Stimulated activated CD8-positive, alpha-beta memory T cell treated with anti-CD3 and anti-CD28 coated beads, Interleukin-12 subunit alpha, Interleukin-12 subunit beta, amount 100 ng/mL, for 24 hours (primary cell): ENCODE data around the gene ANKHD1.
"Not testable (repeated sequence)": the region's sequence is repeated elsewhere in the genome, so short reads cannot be mapped to it uniquely, and the experiment has no call there.

Source experiments
- DNase-seq: peaks from one replicate; pipeline ENCODE4 v3.0.0-alpha.2; 2020; ENCODE audit errors: extremely low read depth

Gene ANKHD1

DNA sequence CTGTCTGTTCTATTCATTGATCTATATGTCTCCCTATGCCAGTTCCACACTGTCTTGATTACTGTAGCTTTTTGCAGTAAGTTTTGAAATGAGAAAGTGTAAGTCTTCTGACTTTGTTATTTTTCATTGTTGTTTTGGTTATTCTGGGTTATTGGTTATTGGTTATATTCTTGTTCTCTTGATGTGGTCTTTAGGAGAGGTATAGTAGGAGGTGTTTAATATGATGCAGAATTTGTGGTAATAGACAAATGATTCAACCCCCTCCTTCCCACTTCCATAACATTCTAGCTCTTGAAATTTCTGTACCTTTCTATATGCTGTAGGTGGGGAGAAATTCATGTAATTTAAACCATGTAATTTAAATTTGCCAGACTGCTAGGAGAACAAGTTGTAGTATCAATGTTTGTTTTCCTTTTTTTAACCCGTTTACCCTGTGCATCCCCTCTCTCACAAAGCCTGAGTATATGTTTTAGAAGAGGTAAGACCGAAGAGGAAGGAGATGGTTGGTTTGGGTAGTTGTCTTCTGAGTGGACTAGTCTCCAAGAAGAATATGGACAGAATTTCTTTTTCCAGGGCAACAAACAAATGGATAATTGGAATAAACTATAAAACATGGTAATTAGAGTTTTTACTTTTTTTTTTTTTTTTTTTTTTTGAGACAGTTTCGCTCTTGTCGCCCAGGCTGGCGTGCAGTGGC, 19.2 kb downstream of the ANKHD1 start:
- no peak for DNase-seq

DNA sequence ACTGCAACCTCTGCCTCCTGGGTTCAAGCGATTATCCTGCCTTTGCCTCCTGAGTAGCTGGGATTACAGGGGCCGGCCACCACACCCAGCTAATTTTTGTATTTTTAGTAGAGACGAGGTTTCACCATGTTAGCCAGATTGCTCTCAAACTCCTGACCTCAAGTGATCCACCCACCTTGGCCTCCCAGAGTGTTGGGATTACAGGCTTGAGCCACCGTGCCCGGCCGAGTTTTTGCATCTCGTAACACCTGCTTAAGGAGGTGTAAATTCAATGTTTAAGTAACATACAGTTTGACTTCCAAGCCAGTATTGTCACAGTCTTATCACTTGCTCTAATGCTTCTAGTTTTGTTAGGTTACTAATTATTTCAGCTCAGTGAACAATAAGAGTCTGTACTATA, 19.7 kb downstream of the ANKHD1 start:
- not testable (repeated sequence) for DNase-seq

DNA sequence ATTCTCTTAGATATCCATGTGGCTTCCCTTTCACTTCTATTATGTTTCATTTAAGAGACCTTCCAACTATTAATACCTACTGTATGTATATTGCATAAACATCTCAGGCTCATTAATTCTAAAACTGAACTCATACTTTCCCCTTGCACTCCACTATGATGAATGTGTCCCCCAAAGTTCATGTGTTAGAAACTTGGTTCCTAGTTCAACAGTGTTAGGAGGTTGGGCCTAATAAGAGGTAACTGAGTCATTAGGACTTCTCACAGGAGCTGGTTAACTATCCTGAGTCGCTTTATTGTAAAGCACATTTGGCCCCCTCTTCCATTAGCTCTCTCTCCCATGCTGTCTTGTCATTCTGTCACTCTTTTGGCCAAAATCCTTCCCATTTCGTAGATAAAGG, 22.0 kb downstream of the ANKHD1 start:
- no peak for DNase-seq

DNA sequence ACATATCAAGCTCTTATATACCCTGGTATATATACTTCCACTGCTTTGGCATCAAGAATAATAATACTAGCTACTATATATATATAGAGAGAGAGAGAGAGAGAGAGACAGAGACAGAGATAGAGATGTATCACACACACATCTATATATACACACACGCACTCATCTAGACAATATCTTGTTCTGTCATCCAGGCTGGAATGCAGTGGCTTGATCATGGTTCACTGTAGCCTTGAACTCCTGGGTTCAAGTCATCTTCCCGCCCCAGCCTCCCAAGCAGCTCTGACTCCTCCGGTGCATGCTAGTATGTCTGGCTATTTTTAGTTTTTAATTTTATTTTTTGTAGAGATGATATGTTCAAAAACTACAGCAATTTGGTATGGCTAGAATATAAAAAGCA, 22.5 kb downstream of the ANKHD1 start:
- DNase-seq: no peak

DNA sequence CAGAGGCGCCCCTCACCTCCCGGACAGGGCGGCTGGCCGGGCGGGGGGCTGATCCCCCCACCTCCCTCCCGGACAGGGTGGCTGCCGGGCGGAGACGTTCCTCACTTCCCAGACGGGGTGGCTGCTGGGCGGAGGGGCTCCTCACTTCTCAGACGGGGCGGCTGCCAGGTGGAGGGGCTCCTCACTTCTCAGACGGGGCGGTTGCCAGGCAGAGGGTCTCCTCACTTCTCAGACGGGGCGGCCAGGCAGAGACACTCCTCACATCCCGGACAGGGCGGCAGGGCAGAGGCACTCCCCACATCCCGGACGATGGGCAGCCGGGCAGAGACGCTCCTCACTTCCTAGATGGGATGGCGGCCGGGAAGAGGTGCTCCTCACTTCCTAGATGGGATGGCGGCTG, 26.1 kb downstream of the ANKHD1 start:
- DNase-seq: not testable (repeated sequence)

DNA sequence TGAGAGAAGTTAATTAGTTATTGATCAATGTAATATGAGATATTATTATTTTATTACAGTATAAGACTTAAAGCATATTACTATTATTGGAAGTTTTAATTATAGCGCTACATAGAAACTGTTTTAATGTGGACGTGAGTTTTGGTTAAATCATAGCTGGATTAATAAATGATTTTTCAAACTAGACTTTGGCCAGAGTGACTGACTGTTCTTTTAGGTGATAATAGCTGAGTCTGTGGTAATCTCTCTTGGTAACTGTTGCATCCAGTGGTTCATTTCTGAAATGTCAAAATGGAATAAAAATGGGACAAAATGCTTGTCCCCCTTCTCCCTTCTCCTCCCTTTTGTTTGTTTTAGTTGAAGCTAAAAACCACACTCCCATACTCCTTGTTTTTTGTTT, 28.1 kb downstream of the ANKHD1 start:
- DNase-seq: no peak

DNA sequence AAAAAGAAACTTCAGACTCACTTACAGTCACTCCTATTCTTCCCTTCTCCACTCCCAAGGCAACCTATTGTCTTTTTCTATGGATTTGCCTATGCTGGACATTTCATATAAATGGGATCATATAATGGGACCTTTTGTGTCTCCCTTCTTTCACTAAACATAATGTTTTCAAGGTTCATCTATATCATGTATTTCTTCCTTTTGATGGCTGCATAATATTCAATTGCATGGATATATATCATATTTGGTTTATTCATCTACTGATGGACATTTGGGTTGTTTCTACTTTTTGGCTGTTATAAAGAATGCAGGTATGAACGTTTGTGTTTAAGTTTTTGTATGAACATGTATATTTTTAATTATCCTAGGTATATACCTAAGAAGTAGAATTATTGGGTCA, 30.6 kb downstream of the ANKHD1 start:
- DNase-seq: no peak

DNA sequence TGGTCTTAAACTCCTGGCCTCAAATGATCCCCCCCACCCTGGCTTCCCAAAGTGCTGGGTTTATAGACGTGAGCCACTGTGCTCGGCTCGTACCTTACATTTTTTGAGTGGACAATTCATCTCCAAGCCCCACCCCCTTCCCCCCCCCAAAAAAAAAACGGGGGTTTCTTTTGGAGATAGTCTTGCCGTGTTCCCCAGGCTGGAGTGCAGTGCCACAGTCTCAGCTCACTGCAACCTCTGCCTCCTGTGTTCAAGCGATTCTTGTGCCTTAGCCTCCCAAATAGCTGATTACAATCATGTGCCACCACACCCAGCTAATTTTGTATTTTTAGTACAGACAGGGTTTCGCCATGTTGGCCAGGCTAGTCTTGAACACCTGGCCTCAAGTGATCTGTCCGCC, 31.3 kb downstream of the ANKHD1 start:
- no peak for DNase-seq

DNA sequence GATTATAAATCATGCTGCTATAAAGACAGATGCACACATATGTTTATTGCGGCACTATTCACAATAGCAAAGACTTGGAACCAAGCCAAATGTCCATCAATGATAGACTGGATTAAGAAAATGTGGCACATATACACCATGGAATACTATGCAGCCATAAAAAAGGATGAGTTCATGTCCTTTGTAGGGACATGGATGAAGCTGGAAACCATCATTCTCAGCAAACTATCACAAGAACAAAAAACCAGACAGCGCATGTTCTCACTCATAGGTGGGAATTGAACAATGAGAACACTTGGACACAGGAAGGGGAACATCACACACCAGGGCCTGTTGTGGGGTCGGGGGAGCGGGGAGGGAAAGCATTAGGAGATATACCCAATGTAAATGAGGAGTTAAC, 55.7 kb downstream of the ANKHD1 start:
- not testable (repeated sequence) for DNase-seq

DNA sequence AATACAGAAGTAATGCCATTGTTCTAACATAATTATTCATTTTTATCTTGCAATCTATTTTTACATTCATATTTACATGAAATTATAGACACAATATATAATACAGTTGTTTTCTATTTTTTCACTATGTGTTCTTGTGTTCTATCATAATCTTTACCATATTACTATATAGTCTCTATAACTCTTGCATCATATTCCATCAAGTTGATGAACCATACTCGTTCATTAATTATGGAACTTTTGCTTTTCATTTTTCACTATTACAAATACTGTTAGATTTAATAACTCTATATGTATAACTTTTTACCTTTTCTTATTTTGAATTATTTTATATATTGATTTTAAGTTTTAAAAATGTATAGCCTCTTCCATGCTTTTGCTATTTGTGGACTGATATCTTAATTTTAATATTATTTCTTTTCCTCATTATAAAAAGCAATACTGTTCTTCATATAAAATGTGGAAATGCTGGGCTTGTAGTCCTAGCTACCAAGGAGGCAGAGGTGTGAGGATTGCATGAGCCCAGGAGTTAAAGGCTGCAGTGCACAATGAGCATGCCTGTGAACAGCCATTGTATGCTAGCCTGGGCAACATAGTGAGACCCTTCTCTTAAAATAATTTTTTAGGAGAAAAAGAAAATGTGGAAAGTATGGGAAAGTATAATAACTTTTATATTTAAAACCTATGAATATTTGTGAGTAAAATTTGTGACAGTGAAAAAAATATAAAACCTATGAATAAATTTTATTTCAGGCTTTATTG, 65.5 kb downstream of the ANKHD1 start:
- no peak for DNase-seq

DNA sequence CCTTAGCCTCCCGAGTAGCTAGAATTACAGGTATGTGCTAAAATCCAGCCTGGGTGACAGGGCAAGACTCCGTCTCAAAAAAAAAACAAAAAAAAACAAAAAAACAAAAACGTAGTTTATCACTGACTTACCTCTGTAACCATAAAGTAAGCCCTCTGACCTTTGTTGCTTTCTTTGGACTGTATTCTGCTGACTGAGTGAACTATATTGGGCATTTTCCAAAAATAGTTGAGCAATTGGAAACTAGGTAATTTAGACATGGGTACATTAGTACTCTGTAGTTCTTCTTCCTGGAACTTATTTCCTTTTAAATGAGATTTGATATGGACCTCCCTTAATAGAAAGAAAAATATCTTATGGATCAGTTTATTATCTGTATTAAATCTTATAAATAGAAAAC, 66.6 kb downstream of the ANKHD1 start:
- no peak for DNase-seq

DNA sequence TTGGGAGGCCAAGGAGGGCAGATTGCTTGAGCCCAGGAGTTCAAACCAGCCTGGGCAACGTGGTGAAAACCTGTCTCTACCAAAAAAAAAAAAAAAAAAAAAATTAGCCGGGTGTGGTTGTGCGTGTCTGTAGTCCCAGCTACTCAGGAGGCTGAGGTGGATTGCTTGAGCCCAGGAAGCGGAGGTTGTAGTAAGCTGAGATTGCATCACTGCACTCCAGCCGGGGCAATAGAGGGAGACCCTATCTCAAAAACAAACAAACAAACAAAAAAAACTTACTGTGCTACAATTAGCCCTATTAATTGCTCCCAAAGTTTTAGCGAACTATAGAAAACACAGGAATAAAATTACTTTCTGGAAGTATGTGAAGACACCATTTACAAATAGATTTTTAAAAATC, 67.6 kb downstream of the ANKHD1 start:
- no peak for DNase-seq

DNA sequence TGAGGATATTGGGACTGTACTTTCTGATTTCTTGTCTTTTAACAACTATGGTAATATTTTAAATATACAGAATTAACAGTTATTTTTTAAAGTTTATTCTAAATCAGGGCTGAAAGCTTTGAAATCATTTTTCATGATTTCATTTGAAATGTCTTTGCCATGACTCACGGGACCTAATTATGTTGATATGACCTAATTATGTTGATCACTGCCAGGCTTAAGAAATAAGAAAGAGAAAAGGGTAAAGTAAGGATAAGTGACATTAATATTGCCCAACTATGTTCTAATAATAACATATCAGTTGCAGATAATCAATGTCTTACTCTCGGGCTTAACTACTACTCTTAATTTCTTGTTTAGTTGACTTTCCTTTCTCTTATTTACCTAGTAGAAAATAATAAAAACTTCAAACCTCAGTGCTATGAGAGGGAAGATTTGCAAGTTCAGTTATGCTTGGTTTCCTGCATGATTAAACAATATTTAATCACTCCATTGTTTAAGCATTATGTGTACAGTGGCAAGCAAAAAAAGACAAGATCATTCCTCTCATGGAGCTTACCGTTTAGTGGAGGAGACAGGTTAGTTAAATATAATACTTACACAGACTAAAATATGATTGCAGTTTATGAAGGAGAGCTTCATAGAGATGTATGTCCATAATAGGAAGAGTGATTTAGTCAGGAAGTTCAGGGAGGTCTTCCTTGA, 78.8 kb downstream of the ANKHD1 start:
- no peak for DNase-seq

DNA sequence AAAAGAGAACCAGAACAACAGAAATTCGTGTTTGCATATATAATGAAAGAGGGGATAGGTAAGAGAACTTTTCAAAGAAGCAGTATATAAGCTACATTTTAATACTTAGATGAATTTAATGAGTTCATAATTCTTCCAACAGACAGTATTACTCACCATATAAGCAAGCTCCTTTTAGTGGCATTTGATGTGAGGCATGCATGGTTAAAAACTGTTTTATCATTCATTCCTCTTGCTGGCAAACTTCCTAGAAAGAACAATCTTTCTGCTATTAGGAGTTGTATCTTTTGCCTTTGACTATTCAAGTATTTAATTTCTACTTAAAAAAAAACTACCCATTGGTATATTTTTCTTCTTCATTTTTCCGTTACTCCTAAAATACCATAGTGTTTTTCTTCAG, 80.1 kb downstream of the ANKHD1 start:
- DNase-seq: no peak

DNA sequence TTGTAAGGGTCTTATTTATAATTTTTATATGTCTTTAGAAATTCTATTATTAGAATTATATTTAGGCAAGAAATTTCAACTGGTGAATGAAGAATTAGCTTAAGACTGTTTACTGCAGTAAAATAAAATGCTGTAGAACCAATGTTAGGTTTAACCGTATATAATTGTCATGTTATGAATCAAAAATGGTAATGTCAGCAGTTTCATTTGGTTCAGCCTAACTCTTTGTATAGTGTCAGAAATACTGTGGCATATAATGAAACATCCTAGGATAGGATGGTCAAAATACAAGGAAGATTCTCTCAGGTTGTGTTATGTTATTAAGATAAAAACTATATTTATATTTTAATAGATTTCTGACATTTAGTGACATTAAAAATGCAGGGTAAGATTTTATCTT, 81.4 kb downstream of the ANKHD1 start:
- DNase-seq: no peak

DNA sequence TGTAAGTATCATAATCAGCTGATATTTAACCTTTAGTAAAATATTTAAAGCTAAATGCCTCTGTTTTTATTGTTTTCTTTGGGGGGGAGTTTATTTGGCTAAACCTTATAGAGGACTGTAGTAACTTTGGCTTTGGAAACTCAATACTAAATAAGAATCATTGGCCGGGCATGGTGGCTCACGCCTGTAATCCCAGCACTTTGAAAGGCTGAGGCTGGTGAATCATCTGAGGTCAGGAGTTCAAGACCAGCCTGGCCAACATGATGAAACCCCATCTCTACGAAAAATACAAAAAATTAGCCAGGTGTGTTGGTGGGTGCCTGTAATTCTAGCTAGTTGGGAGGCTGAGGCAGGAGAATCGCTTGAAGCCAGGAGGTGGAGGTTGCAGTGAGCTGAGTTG, 86.5 kb downstream of the ANKHD1 start:
- not testable (repeated sequence) for DNase-seq

DNA sequence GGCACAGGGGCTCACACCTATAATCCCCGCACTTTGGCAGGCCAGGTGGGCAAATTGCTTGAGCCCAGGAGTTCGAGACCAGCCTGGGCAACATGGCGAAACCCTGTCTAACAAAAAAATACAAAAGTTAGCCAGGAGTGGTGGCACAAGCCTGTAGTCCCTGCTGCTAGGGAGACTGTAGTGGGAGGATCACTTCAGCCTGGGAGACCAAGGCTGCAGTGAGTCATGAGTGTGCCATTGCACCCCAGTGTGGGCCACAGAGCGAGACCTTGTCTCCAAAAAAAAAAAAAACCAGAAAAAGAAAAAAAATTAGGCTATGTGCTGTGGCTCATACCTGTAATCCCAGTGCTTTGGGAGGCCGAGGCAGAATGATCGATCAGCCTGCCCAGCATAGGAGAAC, 87.3 kb downstream of the ANKHD1 start:
- DNase-seq: no peak

DNA sequence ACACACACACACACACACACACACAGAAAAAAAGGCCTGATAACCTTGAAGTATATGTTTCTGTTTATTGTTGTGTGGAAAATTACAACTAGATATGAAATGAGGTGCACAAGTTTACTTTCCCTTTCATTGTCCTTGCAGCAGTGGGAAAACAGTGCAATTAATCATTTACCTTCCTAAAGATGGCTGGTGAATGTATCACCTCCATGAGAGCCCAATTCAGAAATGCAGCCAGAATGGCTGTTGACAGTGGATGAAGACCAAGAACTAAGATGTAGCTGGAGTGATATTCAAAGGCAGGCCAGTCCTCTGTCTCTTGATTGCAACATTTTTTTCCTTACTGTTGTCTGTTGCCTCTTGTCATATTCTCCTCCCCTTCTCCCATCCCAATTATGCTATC, 96.3 kb downstream of the ANKHD1 start:
- DNase-seq: no peak

DNA sequence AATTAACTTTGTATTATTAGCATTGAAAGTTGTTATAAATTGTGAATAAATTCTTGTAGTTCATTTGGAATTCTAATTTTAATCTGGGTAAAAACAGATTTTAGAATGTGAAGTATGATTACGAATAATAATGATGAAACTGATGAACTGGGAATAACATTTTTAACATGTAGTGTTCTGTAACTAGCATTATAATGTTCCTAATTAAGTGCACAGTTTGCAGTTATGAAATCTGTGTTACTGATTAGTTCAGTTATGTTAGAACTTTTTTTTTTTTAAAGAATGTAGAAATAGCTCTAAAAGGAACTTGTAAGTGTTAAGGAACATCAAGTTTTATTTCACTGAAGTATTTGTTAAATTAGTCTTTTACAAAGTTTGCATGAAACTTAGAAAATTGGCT, 97.0 kb downstream of the ANKHD1 start:
- no peak for DNase-seq

DNA sequence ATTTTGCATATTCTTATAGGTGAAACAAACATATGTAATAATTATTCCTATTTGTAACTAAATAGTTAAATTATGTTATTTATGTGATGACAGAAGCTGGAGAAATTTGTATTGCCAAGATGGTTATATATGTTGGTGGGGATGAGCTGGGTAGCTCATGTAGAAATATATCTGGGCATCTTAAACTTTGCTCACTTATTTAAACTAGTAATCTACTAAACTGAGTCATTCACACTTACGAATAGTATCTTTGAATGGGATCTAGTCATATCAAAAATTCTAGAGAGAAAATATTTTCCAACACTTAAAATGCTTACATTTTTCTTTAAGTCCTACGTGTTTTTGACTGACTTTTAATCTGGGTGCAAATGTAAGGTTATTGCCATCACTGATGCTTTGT, 101.2 kb downstream of the ANKHD1 start:
- no peak for DNase-seq

DNA sequence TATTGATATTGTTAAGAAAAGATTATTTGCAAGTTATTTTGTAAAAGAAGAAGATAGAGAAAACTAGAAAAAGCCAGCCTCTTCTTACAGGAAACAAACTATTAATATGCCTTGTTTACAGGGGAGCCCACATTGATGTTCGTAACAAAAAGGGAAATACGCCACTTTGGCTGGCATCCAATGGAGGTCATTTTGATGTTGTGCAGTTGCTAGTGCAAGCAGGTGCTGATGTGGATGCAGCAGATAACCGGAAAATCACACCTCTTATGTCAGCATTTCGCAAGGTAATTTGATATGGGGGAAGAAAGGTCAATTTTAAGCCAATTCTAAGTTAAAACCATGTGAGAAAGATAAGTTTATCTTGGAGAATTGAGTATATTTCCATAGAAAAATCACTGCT, 108.3 kb downstream of the ANKHD1 start:
- DNase-seq: no peak

DNA sequence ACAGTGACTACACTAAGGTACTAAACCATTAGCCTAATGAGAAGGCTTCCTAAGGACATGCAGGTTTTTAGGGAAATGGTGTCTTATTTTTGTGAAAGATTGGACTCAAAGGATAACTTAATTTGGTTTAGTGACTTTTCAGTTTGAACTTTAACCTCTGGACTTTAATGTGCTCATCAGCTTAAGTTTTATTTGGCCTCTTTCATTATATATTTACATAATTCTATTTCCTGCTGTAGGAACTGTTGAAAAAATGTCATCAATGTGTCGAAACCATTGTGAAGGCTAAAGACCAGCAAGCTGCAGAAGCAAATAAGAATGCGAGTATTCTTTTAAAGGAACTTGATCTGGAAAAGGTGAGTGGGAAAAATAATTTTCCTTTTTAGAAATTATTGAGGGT, 111.5 kb downstream of the ANKHD1 start:
- no peak for DNase-seq

DNA sequence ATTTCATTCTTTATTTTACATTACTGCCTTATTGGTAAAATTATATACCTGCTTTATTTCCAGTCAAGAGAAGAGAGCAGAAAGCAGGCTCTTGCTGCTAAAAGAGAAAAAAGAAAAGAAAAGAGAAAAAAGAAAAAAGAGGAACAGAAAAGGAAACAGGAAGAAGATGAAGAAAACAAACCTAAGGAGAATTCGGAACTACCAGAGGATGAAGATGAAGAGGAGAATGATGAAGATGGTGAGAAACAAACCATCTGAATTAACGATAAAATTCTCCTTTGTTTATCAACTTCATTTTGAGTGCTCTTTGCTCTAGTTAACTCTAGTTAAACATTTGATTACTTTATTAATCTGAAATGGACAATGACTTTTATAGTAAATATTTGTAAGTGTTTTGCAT, 122.4 kb downstream of the ANKHD1 start:
- DNase-seq: no peak
